Activated CD4-positive, alpha-beta T cell treated with anti-CD3 and anti-CD28 coated beads, Interleukin-2, Interleukin-6, amounts not matched to agents 100 ng/mL and 50 ng/mL, durations not matched to agents 16 hours and 8 hours (primary cell): Measurements from ENCODE around the gene LDLRAP1.
"Not testable (repeated sequence)": the region's sequence is repeated elsewhere in the genome, so short reads cannot be mapped to it uniquely, and the experiment has no call there.

Source experiments
- DNase-seq: peaks from one replicate; pipeline ENCODE4 v3.0.0-alpha.2; 2020

Gene LDLRAP1

DNA sequence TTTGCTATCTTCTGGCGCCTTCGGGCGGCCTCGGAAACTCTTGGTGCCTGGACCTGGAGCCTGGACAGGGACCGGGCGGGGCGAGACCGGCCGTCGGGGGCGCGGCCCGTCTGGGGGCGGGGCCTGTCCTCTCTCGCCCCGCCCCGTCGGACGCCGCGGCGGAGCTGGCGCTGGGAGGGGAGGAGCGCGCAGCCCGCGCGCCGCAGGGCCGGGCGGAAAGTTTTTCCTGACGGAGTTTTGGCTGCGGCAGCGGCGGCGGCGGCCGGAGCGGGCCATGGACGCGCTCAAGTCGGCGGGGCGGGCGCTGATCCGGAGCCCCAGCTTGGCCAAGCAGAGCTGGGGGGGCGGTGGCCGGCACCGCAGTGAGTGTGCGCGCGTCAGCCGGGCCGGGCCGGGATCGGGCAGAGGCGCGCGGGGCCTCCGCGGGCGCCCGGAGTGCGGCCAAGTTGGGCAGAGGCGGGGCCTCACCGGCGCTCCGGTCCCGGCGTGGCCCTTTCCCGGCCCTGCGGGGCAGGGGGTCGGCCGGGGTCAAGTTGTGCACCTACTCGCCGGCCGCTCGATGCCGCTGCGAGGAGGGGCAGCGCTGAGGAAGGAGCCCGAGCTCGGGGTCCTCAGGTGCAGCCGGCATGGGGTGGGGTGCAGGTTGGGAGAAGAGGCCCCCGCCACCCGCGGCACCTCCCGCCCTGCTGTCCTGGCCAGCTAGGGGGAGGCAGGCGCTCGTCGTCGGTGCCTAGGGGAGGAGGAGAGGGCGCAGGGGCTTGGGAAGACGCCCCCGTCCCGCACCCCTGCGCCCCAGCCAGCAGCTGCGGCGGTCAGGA, at the start of gene LDLRAP1:
LDLRAP1 (plus strand) TSS at position 182 of the 818 bp plus-strand sequence; CDS start at position 275, 93 bp downstream.
- peak; percentile 77 for DNase-seq

DNA sequence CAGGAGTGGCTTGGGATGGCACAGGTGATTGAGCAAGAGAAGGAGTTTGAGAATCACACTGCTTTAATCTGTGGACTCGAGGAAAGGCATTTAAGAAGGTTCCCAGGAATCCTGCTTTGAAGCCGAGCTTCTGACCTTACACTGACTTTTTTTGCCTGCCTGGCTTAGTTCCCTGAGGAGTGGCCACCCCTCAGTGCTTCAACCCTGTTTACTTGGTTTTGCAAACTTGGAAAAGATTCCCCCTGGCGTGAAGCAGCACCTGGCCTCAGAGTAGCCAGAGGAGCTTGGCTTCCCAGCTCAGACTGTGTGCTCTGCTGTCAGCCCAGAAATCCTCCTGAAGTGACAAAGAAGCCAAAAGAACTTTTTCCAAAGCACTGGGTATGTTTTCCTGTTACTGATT, 48.5 kb upstream of the LDLRAP1 start:
- DNase-seq = no peak

DNA sequence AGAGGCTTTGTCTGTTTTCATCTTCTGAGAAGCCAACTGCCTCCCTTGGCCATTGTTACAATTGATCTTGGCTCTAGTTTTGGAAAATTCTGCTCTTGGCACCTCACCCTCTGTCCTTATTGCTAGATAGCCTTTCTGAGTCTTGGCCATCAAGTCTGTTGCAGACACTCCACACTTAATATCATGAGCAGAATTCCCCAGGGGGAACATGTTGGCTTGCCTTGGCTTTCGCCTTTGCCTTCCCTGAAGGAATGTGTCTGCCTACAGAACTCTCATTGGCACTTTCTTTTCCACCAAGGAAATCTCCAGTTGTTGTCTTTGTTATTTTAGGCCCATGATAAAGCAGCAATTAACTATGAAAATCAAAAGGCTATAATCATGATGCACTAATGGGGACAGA, 42.7 kb upstream of the LDLRAP1 start:
- no peak for DNase-seq

GRCh38 chr1:25501235-25502058, 42.0 kb upstream of the LDLRAP1 start:
- DNase-seq = peak; percentile 9

- no peak for DNase-seq
These were observed 40.4 kb upstream of the LDLRAP1 start for GRCh38 chr1:25502957-25503356.

DNA sequence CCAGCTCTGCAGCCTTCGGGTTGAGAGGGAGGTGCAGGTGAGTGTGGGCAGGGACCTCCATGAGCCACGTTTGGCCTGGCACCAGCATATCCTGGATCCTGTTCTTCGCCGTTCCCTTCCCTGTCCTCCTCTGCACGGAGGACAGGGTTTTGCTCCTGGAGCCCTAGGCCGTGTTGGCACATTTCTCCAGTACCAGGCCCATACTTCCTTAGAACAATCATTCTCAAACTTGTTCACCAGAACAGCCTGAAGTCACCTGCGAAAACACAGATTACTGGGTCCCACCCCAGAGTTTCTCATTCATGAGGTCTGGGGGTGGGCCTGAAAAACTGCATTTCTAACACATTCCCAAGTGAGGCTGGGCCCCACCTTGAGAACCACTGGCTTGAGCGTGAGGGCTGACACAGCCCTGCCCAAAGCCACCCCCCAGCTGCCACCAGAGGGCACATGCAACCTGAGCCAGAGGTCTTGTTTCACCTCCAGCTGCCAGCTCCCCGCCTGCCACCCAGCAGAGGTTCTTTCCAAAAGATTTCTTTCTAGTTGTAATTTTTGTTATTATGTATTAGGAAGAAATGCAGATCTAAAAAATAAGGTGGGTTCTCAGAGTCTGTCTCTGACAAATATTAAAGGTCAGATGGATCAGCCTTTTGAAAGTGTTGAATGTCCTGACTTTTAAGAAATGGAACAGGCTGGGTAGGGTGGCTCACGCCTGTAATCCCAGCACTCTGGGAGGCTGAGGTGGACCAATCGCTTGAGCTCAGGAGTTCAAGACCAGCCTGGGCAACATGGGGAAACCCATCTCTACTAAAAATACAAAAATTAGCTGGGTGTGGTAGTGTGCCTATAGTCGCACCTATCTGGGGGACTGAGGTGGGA, 39.6 kb upstream of the LDLRAP1 start:
- DNase-seq = peak; percentile 44

GRCh38 chr1:25504706-25505595, 38.5 kb upstream of the LDLRAP1 start:
- DNase-seq = no peak

DNA sequence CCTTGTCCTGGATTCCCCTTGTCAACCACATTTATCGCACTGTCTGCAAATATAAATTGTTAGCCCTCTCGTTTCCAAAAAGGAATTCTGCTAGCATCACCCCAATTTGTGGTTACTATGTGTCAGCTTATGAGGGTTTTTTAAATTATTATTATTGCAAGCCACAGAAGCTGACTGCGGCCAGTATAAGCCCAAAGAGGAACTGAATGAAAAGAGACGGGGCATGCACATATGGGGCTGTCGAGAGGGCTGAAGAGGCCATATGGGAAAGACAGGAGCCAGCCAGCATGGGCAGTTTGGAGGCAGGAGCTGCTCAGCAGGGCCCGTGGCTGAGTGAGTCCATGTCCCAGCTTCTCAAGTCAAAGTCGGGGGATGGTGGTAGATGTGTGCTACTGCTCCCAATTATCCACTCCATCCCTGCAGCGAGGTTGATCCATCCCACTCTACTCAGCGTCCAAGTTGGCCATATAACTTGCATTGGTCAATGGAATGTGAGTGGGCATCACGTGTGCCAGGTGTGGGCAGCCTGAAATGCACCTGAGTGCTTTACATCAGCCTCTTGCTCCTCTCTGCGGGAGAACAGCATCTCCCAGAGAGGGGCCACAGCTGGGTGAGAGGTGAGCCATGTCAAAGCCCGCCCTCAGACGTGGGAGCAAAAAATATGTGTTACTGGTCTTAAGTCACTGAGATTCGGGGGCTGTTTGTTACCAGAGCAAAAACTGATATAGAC, 37.6 kb upstream of the LDLRAP1 start:
- DNase-seq = no peak

DNA sequence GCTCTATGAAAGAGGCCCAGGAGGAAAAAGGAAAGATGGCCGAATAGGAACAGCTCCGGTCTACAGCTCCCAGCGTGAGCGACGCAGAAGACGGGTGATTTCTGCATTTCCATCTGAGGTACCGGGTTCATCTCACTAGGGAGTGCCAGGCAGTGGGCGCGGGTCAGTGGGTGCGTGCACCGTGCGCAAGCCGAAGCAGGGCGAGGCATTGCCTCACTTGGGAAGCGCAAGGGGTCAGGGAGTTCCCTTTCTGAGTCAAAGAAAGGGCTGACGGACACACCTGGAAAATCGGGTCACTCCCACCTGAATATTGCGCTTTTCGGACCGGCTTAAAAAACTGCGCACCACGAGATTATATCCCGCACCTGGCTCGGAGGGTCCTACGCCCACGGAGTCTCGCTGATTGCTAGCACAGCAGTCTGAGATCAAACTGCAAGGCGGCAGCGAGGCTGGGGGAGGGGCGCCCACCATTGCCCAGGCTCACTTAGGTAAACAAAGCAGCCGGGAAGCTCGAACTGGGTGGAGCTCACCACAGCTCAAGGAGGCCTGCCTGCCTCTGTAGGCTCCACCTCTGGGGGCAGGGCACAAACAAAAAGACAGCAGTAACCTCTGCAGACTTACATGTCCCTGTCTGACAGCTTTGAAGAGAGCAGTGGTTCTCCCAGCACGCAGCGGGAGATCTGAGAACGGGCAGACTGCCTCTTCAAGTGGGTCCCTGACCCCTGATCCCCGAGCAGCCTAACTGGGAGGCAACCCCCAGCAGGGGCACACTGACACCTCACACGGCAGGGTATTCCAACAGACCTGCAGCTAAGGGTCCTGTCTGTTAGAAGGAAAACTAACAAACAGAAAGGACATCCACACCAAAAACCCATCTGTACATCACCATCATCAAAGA, 36.6 kb upstream of the LDLRAP1 start:
- DNase-seq = not testable (repeated sequence)

DNA sequence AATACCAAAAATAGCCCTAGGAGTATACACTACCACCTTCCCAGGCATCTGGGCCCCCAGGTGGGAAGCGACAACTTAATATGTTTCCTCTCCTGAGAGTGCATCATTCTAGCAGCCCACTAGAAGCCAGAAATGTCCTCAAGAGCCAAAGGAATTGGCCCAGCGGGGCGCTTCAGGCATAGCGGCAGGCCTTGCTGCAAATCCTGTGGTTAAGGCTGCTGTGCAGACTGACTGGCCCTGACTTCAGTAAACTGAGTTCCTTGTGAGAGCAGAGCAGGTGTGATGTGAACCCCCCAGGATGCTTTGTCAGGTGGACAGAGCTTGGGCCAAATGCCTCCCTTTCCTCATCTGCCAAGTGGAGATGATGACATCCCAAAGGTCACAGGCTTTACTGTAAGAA, 29.7 kb upstream of the LDLRAP1 start:
- DNase-seq = no peak

DNA sequence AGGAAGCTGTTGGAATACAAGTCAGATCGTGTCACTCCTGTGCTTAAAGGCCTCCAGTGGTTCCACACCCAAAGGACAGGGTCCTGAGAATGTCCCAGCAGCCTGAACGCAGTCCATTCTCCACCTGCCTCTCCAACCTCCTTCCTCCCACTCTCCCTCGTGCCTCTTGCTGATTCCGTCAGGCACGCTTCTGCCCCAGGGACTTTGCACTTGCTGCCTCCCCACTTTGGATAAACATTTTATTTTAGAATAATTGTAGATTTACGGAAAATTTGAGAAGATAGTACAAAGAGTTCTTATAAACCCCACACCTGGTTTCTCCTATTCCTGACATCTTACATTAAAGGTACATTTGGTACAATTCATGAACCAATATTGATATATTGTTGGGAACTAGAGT, 28.4 kb upstream of the LDLRAP1 start:
- DNase-seq = no peak

GRCh38 chr1:25516686-25517085, 26.7 kb upstream of the LDLRAP1 start:
- no peak for DNase-seq

DNA sequence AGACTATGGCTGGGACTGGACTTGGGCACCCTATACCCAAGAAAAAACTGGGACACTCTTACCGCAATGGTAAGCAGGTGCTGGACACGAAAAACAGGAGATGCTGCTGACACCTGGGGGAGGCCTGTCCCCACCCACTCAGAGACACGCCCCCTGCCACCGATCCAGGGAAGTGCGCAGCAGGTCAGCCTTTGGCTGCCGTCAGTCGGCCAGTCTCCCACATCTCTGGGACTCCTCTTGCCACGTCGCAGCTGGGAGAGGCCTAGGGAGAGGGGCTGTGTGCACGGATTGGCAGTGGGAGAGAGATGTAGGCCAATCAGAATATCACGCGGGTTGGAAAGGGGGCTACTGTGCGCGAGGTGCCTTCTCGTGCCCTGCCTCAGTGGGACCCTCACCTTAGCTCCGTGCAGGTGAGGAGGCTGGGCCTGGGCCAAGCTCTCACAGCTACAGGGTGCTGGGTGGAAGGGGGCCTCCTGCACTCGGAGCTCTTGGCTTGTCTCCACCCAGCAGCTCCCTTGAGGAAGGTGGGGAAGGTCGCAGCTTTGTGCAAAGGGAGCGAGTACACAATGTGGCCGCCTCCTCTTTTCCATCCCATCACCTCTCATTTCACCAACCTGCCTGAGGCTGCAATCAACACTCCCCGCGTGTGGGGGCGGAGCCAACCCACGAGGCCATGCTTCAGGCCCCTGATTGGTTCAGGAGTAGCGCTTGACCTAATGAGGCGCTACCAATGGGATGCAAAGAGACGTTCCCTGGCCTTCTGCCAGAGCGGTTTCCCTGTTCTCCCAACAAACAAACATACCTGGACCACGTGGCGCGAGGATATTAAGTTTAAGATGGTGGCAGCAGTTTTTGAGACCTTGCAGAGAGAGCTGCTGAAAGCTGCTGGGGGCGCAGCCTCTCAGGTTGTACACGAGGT, 25.7 kb upstream of the LDLRAP1 start:
- no peak for DNase-seq

GRCh38 chr1:25519624-25520023, 23.8 kb upstream of the LDLRAP1 start:
- DNase-seq = no peak

DNA sequence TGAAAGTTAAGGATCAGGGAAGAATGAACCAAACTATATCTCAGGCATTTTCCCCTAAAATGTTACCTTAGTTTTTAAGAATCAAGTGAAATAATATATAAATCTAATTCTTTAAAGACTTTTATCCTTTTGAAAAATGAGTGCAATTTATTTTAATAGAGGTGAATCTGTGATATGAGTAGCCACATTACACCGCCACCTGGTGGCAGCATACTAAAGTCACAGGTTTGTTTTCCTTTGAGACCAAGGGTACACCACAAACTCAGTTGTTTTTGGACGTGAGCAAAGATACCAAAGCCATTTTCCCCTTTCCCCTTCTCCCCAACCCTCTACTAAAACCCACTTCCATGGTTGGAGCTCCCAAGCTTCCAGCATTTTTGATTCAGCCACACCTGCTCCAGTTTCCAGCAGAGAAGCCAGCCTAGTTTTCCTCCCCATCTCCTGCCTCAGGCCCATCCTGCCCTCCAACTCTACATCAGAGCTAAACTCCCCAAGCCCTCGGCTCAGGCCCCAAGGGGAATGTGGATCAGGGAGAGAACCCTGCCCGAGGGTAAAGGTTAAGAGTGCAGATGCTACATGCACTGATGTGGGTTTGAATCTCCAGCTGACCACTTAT, 22.9 kb upstream of the LDLRAP1 start:
- peak; percentile 63 for DNase-seq

- no peak for DNase-seq
These were observed 21.3 kb upstream of the LDLRAP1 start for GRCh38 chr1:25522031-25522655.

GRCh38 chr1:25523542-25523941, 19.9 kb upstream of the LDLRAP1 start:
- DNase-seq = no peak
